ENCODE measurements around the gene MRPS30. TPM values are rescaled to one million over a fixed set of nuclear protein-coding genes. Genes with fewer than 3 reads are reported as not detected.

Gene MRPS30
- total RNA-seq, 1 experiment from 2014 or later, result 47.2 TPM

GRCh38 chr5:44860267-44860666 is 51.5 kb downstream of the MRPS30 start:
- CTCF ChIA-PET, result no interaction called here
- POLR2A ChIA-PET, result no interaction called here
- no peak for ATAC-seq

GRCh38 chr5:44862808-44863207 is 54.1 kb downstream of the MRPS30 start:
- H3K4me1 ChIP-seq (ENCODE audit: control insufficient read depth, insufficient read depth, low read length), result no peaks in the 10 kb centered on the region
- BruUV-seq (replicated peaks), result no TSS peak
- TF ChIP-seq REST (IDR thresholded peaks at IDR 0.05; ENCODE audit: insufficient read depth in 1 of 2, low read depth in 2 of 2, low read length in 1 of 2) (no peak), CTCF (IDR thresholded peaks at IDR 0.05) (peak; percentile 45; the same call in 1 of the 2 replicates)
- H3K4me3 ChIP-seq (ENCODE audit: low read depth in 2 of 2, low read length in 2 of 2), result no peak overlapping the region
- ChIA-PET POLR2A (interaction anchor here (0.7 kb wide), 1 partner anchor 49 kb away, joined by 3 read pairs; no protein-coding TSS in a partner anchor), CTCF (no interaction called here)
- in situ Hi-C loops (cut with HindIII; ENCODE audit: low pct_unique_long_range_greater_than_20kb, low sequenced_read_pairs), result no loop called here
- DNase-seq (ENCODE audit: low read depth, low spot score) (no peak), ATAC-seq (no peak)
- no peaks in the 10 kb centered on the region for H3K27me3 ChIP-seq (ENCODE audit: control insufficient read depth, insufficient read depth, low read length)
- H3K36me3 ChIP-seq (ENCODE audit: control insufficient read depth, insufficient read depth, low read length), result no peaks in the 10 kb centered on the region
- no peaks in the 10 kb centered on the region for H3K9me3 ChIP-seq (ENCODE audit: control insufficient read depth, insufficient read depth, low read depth, low read length)
- intact Hi-C loops (cut with micrococcal nuclease; ENCODE audit: unreplicated experiment), result no loop called here
- no peak overlapping the region for H3K27ac ChIP-seq (ENCODE audit: low read length)

More at GRCh38 chr5:44860267-44860666, 51.5 kb downstream of the MRPS30 start:
- BruUV-seq (replicated peaks), result no TSS peak
- Histone ChIP-seq H3K4me3 (ENCODE audit: low read depth in 2 of 2, low read length in 2 of 2) (no peak overlapping the region), H3K27me3 (ENCODE audit: control insufficient read depth, insufficient read depth, low read length) (no peaks in the 10 kb centered on the region), H3K27ac (ENCODE audit: low read length) (no peak overlapping the region), H3K36me3 (ENCODE audit: control insufficient read depth, insufficient read depth, low read length) (no peaks in the 10 kb centered on the region), H3K9me3 (ENCODE audit: control insufficient read depth, insufficient read depth, low read depth, low read length) (no peaks in the 10 kb centered on the region), H3K4me1 (ENCODE audit: control insufficient read depth, insufficient read depth, low read length) (no peaks in the 10 kb centered on the region)
- DNase-seq (ENCODE audit: low read depth, low spot score), result no peak
- in situ Hi-C loops (cut with HindIII; ENCODE audit: low pct_unique_long_range_greater_than_20kb, low sequenced_read_pairs), result no loop called here
- intact Hi-C loops (cut with micrococcal nuclease; ENCODE audit: unreplicated experiment), result no loop called here
- TF ChIP-seq POLR2AphosphoS5 (IDR thresholded peaks at IDR 0.05; ENCODE audit: low read depth, low read length) (no peak), REST (IDR thresholded peaks at IDR 0.05; ENCODE audit: insufficient read depth in 1 of 2, low read depth in 2 of 2, low read length in 1 of 2) (no peak), CTCF (IDR thresholded peaks at IDR 0.05) (no peak), TCF7L2 (IDR thresholded peaks at IDR 0.05; ENCODE audit: low read depth, low read length) (no peak), SIN3A (IDR thresholded peaks at IDR 0.05; ENCODE audit: borderline replicate concordance, insufficient read depth, low read depth, low read length) (no peak)
